ENCODE results near the gene AGAP3. TPM values are rescaled to one million over a fixed set of nuclear protein-coding genes. Genes with fewer than 3 reads are reported as not detected.

The AGAP3 gene
- total RNA-seq, 1 experiment from 2014 or later, result 126 TPM

DNA sequence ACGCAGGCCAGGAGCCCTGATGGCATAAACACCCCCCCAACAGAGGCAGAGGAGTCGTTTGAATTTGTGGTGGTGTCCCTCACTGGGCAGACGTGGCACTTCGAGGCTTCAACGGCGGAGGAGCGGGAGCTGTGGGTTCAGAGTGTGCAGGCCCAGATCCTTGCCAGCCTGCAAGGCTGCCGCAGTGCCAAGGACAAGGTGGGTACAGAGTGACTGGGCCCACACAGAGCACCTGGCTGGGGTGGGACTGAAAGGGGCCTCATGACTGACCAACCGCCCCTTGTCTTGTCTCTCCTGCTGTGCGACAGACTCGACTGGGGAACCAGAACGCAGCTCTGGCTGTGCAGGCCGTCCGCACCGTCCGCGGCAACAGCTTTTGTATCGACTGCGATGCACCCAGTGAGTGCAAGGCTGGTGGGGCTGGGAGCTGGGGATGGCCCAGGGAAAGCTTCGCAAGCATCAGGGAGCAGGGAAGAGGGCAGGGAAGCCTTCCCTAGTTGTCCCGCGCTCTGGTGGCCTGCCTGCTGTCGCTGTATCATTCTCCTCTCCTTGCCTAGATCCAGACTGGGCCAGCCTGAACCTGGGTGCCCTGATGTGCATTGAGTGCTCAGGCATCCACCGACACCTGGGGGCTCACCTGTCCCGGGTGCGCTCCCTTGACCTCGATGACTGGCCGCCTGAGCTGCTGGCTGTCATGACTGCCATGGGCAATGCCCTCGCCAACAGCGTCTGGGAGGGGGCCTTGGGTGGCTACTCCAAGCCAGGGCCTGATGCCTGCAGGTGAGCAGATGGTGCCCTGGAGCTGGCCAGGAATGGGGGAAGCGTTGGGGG lies 55.8 kb downstream of the AGAP3 start:
- no peak overlapping the region for H3K4me3 ChIP-seq (replicated peaks in 1 of 2; ENCODE audit: low read depth in 1 of 2, low read length in 2 of 2)

More for the DNA sequence above, 55.8 kb downstream of the AGAP3 start:
- DNase-seq (ENCODE audit: low read depth, low spot score) (no peak), ATAC-seq (no peak)
- Histone ChIP-seq H3K79me2 (ENCODE audit: insufficient read depth, low read length) (no peaks in the 10 kb centered on the region), H3K27me3 (ENCODE audit: insufficient read depth, low read length) (no peaks in the 10 kb centered on the region), H3K9me3 (ENCODE audit: control insufficient read depth in 1 of 2, insufficient read depth in 1 of 2, low read depth in 1 of 2, low read length in 2 of 2) (no peaks in the 10 kb centered on the region), H3K27ac (ENCODE audit: low read depth, low read length) (no peak overlapping the region; the same call in 1 of the 2 replicates), H4K20me1 (ENCODE audit: insufficient read depth) (no peaks in the 10 kb centered on the region), H3K4me1 (ENCODE audit: control insufficient read depth in 1 of 2, insufficient read depth in 2 of 2, low read length in 2 of 2) (no peaks in the 10 kb centered on the region), H3K4me2 (ENCODE audit: low read length) (no peak overlapping the region), H3K9ac (ENCODE audit: low read length) (no peak overlapping the region), H2AFZ (ENCODE audit: low read depth, low read length, poor library complexity, severe bottlenecking) (no peak overlapping the region), H3K36me3 (ENCODE audit: control insufficient read depth in 1 of 2, insufficient read depth in 2 of 2, low read length in 2 of 2) (peaks cover 17% of the 10 kb centered on the region in 2 experiments; a peak in 3 of 4 replicates), H3K9me2 (ENCODE audit: insufficient read depth) (no peaks in the 10 kb centered on the region)
- RAD21 ChIA-PET (ENCODE audit: low non-redundant PET in 1 of 2, low total read pairs in 2 of 2, uncharacterized antibody in 2 of 2, unreplicated experiment in 2 of 2), result no interaction called here
- no TSS peak for BruUV-seq (replicated peaks)
- CTCF ChIA-PET, result interaction anchor here (0.9 kb wide), 1 partner anchor 18 kb away, joined by 3 read pairs; no protein-coding TSS in a partner anchor
- TF ChIP-seq, protein P1, sequence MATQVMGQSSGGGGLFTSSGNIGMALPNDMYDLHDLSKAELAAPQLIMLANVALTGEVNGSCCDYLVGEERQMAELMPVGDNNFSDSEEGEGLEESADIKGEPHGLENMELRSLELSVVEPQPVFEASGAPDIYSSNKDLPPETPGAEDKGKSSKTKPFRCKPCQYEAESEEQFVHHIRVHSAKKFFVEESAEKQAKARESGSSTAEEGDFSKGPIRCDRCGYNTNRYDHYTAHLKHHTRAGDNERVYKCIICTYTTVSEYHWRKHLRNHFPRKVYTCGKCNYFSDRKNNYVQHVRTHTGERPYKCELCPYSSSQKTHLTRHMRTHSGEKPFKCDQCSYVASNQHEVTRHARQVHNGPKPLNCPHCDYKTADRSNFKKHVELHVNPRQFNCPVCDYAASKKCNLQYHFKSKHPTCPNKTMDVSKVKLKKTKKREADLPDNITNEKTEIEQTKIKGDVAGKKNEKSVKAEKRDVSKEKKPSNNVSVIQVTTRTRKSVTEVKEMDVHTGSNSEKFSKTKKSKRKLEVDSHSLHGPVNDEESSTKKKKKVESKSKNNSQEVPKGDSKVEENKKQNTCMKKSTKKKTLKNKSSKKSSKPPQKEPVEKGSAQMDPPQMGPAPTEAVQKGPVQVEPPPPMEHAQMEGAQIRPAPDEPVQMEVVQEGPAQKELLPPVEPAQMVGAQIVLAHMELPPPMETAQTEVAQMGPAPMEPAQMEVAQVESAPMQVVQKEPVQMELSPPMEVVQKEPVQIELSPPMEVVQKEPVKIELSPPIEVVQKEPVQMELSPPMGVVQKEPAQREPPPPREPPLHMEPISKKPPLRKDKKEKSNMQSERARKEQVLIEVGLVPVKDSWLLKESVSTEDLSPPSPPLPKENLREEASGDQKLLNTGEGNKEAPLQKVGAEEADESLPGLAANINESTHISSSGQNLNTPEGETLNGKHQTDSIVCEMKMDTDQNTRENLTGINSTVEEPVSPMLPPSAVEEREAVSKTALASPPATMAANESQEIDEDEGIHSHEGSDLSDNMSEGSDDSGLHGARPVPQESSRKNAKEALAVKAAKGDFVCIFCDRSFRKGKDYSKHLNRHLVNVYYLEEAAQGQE (IDR thresholded peaks at IDR 0.05; ENCODE audit: low read depth), result no peak
- TF ChIP-seq, protein P2, sequence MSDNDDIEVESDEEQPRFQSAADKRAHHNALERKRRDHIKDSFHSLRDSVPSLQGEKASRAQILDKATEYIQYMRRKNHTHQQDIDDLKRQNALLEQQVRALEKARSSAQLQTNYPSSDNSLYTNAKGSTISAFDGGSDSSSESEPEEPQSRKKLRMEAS (IDR thresholded peaks at IDR 0.05), result no peak
- intact Hi-C loops (cut with micrococcal nuclease), result no loop called here
- POLR2A ChIA-PET, result no interaction called here
